SK-N-SH (cell line): ENCODE data around the gene KLK5. TPM values are rescaled to one million over a fixed set of nuclear protein-coding genes. Genes with fewer than 3 reads are reported as not detected.

Experiments
- CTCF ChIA-PET: fragments of 300-600, 350-600 bp; formaldehyde crosslinking; extraction: SDS; loops from one replicate; lab custom pipeline; 2021; lab: Yijun Ruan, JAX
- POLR2A ChIA-PET: fragments of 350-600 bp; sonication (Branson Sonifier 250); formaldehyde crosslinking; extraction: SDS; loops from one replicate; lab custom pipeline; 2020; ENCODE audit warnings: antibody characterized with exemption, inconsistent platforms; lab: Yijun Ruan, JAX
- DNase-seq: peaks from one replicate; pipeline ENCODE4 v3.0.0; 2012
- H2AFZ ChIP-seq: fragments of 200-600 bp; sonication (generic); 2 replicates; pipeline ENCODE4 v1.8.1; 2016; ENCODE audit warnings: antibody characterized with exemption, mild to moderate bottlenecking, low read depth
- H3F3A ChIP-seq: fragments of 200-600 bp; sonication (generic); replicated peaks from 2 replicates; pipeline ENCODE3; 2016; ENCODE audit warnings: antibody characterized with exemption, mild to moderate bottlenecking; ENCODE audit not compliant: insufficient read depth
- H3K27ac ChIP-seq, 2 experiments: fragments of 200-500 bp in 1 of 2; fragments of 200-600 bp in 1 of 2; sonication (Bioruptor generic) in 1 of 2; sonication (generic), shearing (Covaris generic) in 1 of 2; 2 replicates each; pipeline versions ENCODE4 v1.5.1 to v1.6.1; 2014 to 2016; ENCODE audit warnings: low read depth in 2 of 2, inconsistent platforms in 1 of 2, low read length in 1 of 2, mild to moderate bottlenecking in 1 of 2, mixed read lengths in 1 of 2
- H3K27me3 ChIP-seq: fragments of 200-600 bp; sonication (generic), shearing (Covaris generic); 2 replicates; pipeline ENCODE4 v1.6.1; 2016; ENCODE audit warnings: mixed run types; ENCODE audit not compliant: insufficient read depth
- H3K36me3 ChIP-seq, 2 experiments: fragments of 200-500 bp in 1 of 2; fragments of 200-600 bp in 1 of 2; sonication (Bioruptor generic) in 1 of 2; sonication (generic) in 1 of 2; replicated peaks in 1 of 2; 2 replicates each; pipeline versions ENCODE3 to v1.5.1; 2014 to 2016; ENCODE audit warnings: low read length in 1 of 2, mild to moderate bottlenecking in 1 of 2; ENCODE audit not compliant: insufficient read depth in 2 of 2, control insufficient read depth in 1 of 2
- H3K4me1 ChIP-seq, 2 experiments: fragments of 200-500 bp in 1 of 2; fragments of 200-600 bp in 1 of 2; sonication (Bioruptor generic) in 1 of 2; sonication (generic), shearing (Covaris generic) in 1 of 2; 2 replicates each; pipeline versions ENCODE4 v1.5.1 to v1.6.1; 2014 to 2016; ENCODE audit warnings: low read depth in 1 of 2, low read length in 1 of 2, mixed run types in 1 of 2; ENCODE audit not compliant: insufficient read depth in 2 of 2, control insufficient read depth in 1 of 2
- H3K4me2 ChIP-seq: fragments of 200-600 bp; sonication (generic), shearing (Covaris generic); 2 replicates; pipeline ENCODE4 v1.6.1; 2017; ENCODE audit warnings: mixed run types
- H3K4me3 ChIP-seq, 2 experiments: fragments of 200-500 bp in 1 of 2; fragments of 200-600 bp in 1 of 2; sonication (Bioruptor generic) in 1 of 2; sonication (generic), shearing (Covaris generic) in 1 of 2; 2 replicates each; pipeline versions ENCODE4 v1.5.1 to v1.8.1; 2014 to 2016; ENCODE audit warnings: low read depth in 2 of 2, inconsistent platforms in 1 of 2, low read length in 1 of 2, mild to moderate bottlenecking in 1 of 2, mixed read lengths in 1 of 2, moderate library complexity in 1 of 2
- H3K79me2 ChIP-seq: fragments of 200-600 bp; sonication (generic); 2 replicates; pipeline ENCODE4 v1.8.1; 2017; ENCODE audit warnings: mild to moderate bottlenecking; ENCODE audit not compliant: insufficient read depth
- H3K9ac ChIP-seq: fragments of 200-600 bp; sonication (generic); 2 replicates; pipeline ENCODE4 v1.6.1; 2017; ENCODE audit warnings: mixed run types
- H3K9me2 ChIP-seq: fragments of 200-600 bp; sonication (generic); 2 replicates; pipeline ENCODE4 v1.6.1; 2017; ENCODE audit warnings: mixed run types
- H3K9me3 ChIP-seq: fragments of 200-600 bp; sonication (generic); 2 replicates; pipeline ENCODE4 v1.6.1; 2017; ENCODE audit warnings: mixed run types, mild to moderate bottlenecking, moderate library complexity
- H4K20me1 ChIP-seq: fragments of 200-600 bp; sonication (generic); 2 replicates; pipeline ENCODE4 v1.6.1; 2017; ENCODE audit warnings: mild to moderate bottlenecking, mixed run types; ENCODE audit not compliant: insufficient read depth
- FOXM1 ChIP-seq: IDR thresholded peaks from 2 replicates; pipeline ENCODE4 v1.4.0; 2012; ENCODE audit warnings: low read depth, mild to moderate bottlenecking
- GABPA ChIP-seq: IDR thresholded peaks from 2 replicates; pipeline ENCODE4 v1.4.0; 2012; ENCODE audit warnings: low read depth, mild to moderate bottlenecking
- GATA2 ChIP-seq: sonication (generic); formaldehyde crosslinking; IDR thresholded peaks from 2 replicates; pipeline ENCODE4 v1.5.0; 2020; ENCODE audit warnings: mild to moderate bottlenecking, missing genetic modification reagents
- JUND ChIP-seq: IDR thresholded peaks from 2 replicates; pipeline ENCODE4 v1.4.0; 2012
- MEF2A ChIP-seq: IDR thresholded peaks from 2 replicates; pipeline ENCODE4 v1.4.0; 2012; ENCODE audit warnings: low read depth, borderline replicate concordance
- NRF1 ChIP-seq: IDR thresholded peaks from 2 replicates; pipeline ENCODE4 v1.6.1; 2012; ENCODE audit warnings: low read depth, mild to moderate bottlenecking, low read length
- POLR2AphosphoS5 ChIP-seq: IDR thresholded peaks from 2 replicates; pipeline ENCODE4 v1.6.1; 2012; ENCODE audit warnings: low read depth, low read length
- RXRA ChIP-seq: IDR thresholded peaks from 2 replicates; pipeline ENCODE4 v1.4.0; 2012; ENCODE audit warnings: low read depth, mild to moderate bottlenecking, borderline replicate concordance
- SIN3A ChIP-seq: IDR thresholded peaks from 2 replicates; pipeline ENCODE4 v1.6.1; 2012; ENCODE audit warnings: low read depth, mild to moderate bottlenecking, low read length, moderate library complexity, borderline replicate concordance
- TCF12 ChIP-seq: IDR thresholded peaks from 2 replicates; pipeline ENCODE4 v1.4.0; 2012
- ZBTB33 ChIP-seq: IDR thresholded peaks from 2 replicates; pipeline ENCODE4 v1.4.0; 2012; ENCODE audit warnings: low read depth, borderline replicate concordance
- WGBS: methylation state at CpG from one replicate; pipeline ENCODE4 v1.1.6; 2017; ENCODE audit warnings: low lambda C conversion rate; 5-methylcytosine and 5-hydroxymethylcytosine counted together
- polyA plus RNA-seq, 3 experiments: library from polyadenylated mRNA; depleted of rRNA; stranded (reverse); fragments of >200 nt; gene quantifications; 2 replicates each; pipeline ENCODE4 v1.2.3, GENCODE V29; 2012
- TF ChIP-seq, protein P1 (sequence below): fragments of 200-600 bp; sonication (generic); IDR thresholded peaks from 2 replicates; pipeline ENCODE4 v1.6.1; 2017; ENCODE audit warnings: antibody characterized with exemption, mild to moderate bottlenecking, moderate library complexity
- TF ChIP-seq, protein P2 (sequence below): IDR thresholded peaks from 2 replicates; pipeline ENCODE4; 2012

The KLK5 gene
- polyA plus RNA-seq, 1 of the 3 experiments (the other 2 are of a cell fraction) = not detected

- H3K27me3 ChIP-seq = peaks cover 27% of the 10 kb centered on the region; the same call in 1 of the 2 replicates
- no peak overlapping the region for H3K4me2 ChIP-seq
- DNase-seq = no peak
- POLR2A ChIA-PET = no interaction called here
- no peak overlapping the region for H3K9ac ChIP-seq
- TF ChIP-seq SIN3A (no peak), FOXM1 (no peak), GATA2 (CRISPR knock-in tag) (no peak)
- TF ChIP-seq, all 33 proteins: peak for 0
- Histone ChIP-seq H3K9me3 (no peaks in the 10 kb centered on the region), H4K20me1 (no peaks in the 10 kb centered on the region), H3K4me1 (no peaks in the 10 kb centered on the region), H3K9me2 (no peaks in the 10 kb centered on the region), H3K4me3 (no peak overlapping the region), H3K27ac (no peak overlapping the region), H3F3A (no peaks in the 10 kb centered on the region), H2AFZ (no peak overlapping the region), H3K79me2 (no peaks in the 10 kb centered on the region), H3K36me3 (no peaks in the 10 kb centered on the region)
- CTCF ChIA-PET = no interaction called here
- 4% methylated on average over 9 of the region's 9 CpGs for WGBS
Measured at GRCh38 chr19:50959731-50960500, 7.1 kb upstream of the KLK5 start.

DNA sequence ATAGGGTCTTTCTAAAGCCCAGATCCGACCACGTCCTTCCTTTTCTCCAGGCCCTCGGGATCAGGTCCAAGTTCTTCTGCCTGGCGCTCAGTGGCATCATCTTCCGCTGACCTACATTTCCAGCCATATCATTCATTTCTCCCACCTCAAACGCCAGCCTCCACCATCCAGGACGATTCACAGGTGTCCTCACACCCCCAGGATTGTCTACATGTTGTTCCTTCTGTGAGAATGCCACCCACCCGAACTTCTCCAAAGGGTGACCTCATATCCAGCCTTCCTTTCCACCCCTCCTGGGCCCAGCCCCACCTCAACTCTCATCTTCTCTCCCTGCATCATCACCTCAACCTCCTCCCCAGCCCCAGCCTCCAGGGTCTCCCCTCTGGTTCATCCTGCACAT is 4.7 kb upstream of the KLK5 start:
- Histone ChIP-seq H3K27me3 (peaks cover 42% of the 10 kb centered on the region; the same call in 1 of the 2 replicates), H3F3A (no peaks in the 10 kb centered on the region), H3K4me3 (no peak overlapping the region), H3K4me1 (no peaks in the 10 kb centered on the region), H3K9me2 (no peaks in the 10 kb centered on the region)
- ChIA-PET POLR2A (no interaction called here), CTCF (no interaction called here)
- no peak for TF ChIP-seq POLR2AphosphoS5
- no peak for TF ChIP-seq NRF1
- no peak for TF ChIP-seq JUND
- TF ChIP-seq RXRA = no peak
- TF ChIP-seq MEF2A = no peak
- TF ChIP-seq ZBTB33 = no peak
- no peak for TF ChIP-seq TCF12
- TF ChIP-seq, protein P1, sequence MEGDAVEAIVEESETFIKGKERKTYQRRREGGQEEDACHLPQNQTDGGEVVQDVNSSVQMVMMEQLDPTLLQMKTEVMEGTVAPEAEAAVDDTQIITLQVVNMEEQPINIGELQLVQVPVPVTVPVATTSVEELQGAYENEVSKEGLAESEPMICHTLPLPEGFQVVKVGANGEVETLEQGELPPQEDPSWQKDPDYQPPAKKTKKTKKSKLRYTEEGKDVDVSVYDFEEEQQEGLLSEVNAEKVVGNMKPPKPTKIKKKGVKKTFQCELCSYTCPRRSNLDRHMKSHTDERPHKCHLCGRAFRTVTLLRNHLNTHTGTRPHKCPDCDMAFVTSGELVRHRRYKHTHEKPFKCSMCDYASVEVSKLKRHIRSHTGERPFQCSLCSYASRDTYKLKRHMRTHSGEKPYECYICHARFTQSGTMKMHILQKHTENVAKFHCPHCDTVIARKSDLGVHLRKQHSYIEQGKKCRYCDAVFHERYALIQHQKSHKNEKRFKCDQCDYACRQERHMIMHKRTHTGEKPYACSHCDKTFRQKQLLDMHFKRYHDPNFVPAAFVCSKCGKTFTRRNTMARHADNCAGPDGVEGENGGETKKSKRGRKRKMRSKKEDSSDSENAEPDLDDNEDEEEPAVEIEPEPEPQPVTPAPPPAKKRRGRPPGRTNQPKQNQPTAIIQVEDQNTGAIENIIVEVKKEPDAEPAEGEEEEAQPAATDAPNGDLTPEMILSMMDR = no peak
- TF ChIP-seq, protein P2, sequence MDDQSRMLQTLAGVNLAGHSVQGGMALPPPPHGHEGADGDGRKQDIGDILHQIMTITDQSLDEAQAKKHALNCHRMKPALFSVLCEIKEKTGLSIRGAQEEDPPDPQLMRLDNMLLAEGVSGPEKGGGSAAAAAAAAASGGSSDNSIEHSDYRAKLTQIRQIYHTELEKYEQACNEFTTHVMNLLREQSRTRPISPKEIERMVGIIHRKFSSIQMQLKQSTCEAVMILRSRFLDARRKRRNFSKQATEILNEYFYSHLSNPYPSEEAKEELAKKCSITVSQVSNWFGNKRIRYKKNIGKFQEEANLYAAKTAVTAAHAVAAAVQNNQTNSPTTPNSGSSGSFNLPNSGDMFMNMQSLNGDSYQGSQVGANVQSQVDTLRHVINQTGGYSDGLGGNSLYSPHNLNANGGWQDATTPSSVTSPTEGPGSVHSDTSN = no peak
- TF ChIP-seq FOXM1 = no peak
- TF ChIP-seq GABPA = no peak
- TF ChIP-seq, all 33 proteins: peak for 0
- DNase-seq = no peak
- Histone ChIP-seq H3K9ac (no peak overlapping the region), H3K4me2 (no peak overlapping the region), H3K27ac (no peak overlapping the region), H4K20me1 (no peaks in the 10 kb centered on the region), H2AFZ (no peak overlapping the region), H3K36me3 (no peaks in the 10 kb centered on the region), H3K9me3 (no peaks in the 10 kb centered on the region), H3K79me2 (no peaks in the 10 kb centered on the region)
- WGBS = 3% methylated on average over 8 of the region's 8 CpGs
